GM18873 (cell line): Measurements from ENCODE around the gene SLC35G1.

Experiments used
- ATAC-seq: cut with Tn5 transposase; IDR thresholded peaks from one replicate; pipeline ENCODE4 v1.9.1; 2021; ENCODE audit warnings: mild to moderate bottlenecking, moderate library complexity, moderate number of reproducible peaks; ENCODE audit not compliant: unreplicated experiment, low FRiP score

Gene SLC35G1

DNA sequence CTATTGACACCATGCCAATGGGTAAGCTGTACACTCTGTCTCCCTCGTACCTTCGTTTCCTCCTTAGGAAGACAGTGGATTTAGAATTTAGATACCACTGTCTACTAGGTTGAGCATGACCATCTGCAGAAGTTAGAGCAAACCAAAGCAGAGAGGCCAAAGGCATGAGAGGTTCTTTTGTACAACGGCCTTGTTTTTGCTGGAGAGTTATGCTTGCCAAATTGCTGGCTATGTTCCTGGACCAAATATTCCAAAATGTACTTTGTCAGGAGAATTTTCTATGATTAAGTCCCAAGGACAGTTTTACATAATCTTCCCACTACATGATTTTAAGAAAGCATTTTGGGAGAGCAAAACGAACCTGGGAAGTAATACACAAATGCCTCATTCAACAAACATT lies 52.0 kb downstream of the SLC35G1 start:
- no peak for ATAC-seq

DNA sequence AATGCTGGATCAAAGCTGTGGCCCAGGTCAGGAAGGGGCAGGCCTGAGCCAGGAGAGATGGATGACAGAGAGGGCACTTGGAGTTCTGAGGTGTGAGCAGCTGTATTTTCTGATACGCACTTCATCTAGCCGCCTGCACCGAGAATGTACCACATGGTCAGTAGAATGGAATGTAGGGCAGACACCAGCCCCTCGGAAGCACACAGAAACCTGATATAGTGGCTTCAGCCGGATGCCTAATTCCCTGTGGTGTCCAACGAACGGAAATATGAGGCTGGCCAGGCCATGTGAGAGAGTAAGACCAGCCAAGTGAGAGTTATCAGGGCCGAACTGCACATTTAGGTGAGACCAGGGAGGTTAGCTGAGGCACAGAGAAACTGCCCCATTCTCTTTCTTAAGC lies 53.3 kb downstream of the SLC35G1 start:
- no peak for ATAC-seq

DNA sequence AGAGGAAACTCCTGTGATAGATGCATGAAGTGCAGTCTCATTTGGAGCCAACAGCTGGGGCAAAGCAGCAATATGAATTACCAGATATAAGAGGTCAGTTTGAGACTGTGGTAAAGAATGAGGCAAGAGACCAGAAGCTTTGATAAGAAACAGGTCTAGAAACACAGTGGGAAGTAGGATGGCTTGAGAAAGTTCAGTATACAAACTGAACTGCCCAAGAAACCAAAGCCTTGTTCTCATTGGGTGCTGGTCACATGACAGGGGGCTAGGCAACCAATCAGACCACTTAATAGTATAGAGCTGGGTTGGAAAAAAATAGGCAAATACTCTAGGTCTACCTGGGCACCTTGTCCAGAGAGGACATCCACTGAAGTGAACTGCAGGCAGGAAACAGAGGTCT lies 53.7 kb downstream of the SLC35G1 start:
- no peak for ATAC-seq

DNA sequence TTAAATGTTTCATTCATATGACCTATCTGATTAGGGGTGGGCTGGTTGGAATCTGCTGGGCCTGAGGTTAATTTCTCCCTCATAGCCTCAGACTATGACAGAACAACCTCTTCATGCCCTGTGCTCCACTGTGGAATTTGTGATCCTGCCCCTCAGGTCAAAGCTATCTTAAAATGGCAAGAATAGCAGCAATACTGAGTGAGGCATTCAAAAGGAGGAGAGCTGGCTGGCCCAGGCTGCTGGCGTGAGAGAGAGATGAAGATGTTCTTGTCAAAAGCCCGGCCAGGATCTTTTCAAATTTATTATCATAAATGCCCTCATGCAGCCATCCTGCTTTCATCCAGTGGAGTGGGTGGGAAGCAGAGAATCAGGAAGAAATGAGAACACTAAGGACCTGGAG lies 58.1 kb downstream of the SLC35G1 start:
- no peak for ATAC-seq
